Measurements from ENCODE around the gene TRMO.

TRMO gene

GRCh38 chr9:97940741-97941140 is 18.4 kb upstream of the TRMO start:
- no peak overlapping the region for H3K4me2 ChIP-seq
- no peak overlapping the region for H3K27ac ChIP-seq
- no peak overlapping the region for H3K9ac ChIP-seq
- no peaks in the 10 kb centered on the region for H4K20me1 ChIP-seq
- no peak overlapping the region for H3K4me3 ChIP-seq
- peaks cover 6 to 12% (median 9%) of the 10 kb centered on the region in 10 experiments; a peak in 16 of 20 replicates for H3K4me1 ChIP-seq
- H3K9me3 ChIP-seq (replicated peaks in 1 of 11), result no peaks in the 10 kb centered on the region
- H3K27me3 ChIP-seq, result no peaks in the 10 kb centered on the region
- no peak for TF ChIP-seq Cebpa-rat (IDR thresholded peaks at IDR 0.05)
- H3K36me3 ChIP-seq, result no peaks in the 10 kb centered on the region

- H3K4me1 ChIP-seq, result peaks cover 6 to 12% (median 9%) of the 10 kb centered on the region in 10 experiments; a peak in 16 of 20 replicates
- H4K20me1 ChIP-seq, result no peaks in the 10 kb centered on the region
- H3K9ac ChIP-seq, result no peak overlapping the region
- H3K9me3 ChIP-seq (replicated peaks in 1 of 11), result no peaks in the 10 kb centered on the region
- H3K27ac ChIP-seq, result no peak overlapping the region
- H3K4me2 ChIP-seq, result no peak overlapping the region
- H3K4me3 ChIP-seq, result no peak overlapping the region
- H3K27me3 ChIP-seq, result no peaks in the 10 kb centered on the region
- H3K36me3 ChIP-seq, result no peaks in the 10 kb centered on the region
- no peak for TF ChIP-seq Cebpa-rat (IDR thresholded peaks at IDR 0.05)
Measured at GRCh38 chr9:97940233-97940632, 17.9 kb upstream of the TRMO start.

GRCh38 chr9:97938081-97938644 is 15.9 kb upstream of the TRMO start, which contains the start of gene HEMGN:
Gene HEMGN, minus strand, starts transcription at chr9:97938172. Its CDS starts 36 bp downstream, at chr9:97938136.
- Histone ChIP-seq H3K27ac (no peak within 1 kb of the TSS), H3K27me3 (no peaks in the 10 kb centered on the region), H3K9ac (no peak within 1 kb of the TSS), H3K4me1 (peaks cover 6 to 12% (median 9%) of the 10 kb centered on the region in 10 experiments; a peak in 16 of 20 replicates), H3K36me3 (no peaks in the 10 kb centered on the region), H3K4me3 (no peak within 1 kb of the TSS), H4K20me1 (no peaks in the 10 kb centered on the region), H3K4me2 (peak within 1 kb of the TSS; percentile 28 to 62 (median 44)), H3K9me3 (replicated peaks in 1 of 11) (no peaks in the 10 kb centered on the region)
- TF ChIP-seq Cebpa-rat (IDR thresholded peaks at IDR 0.05), result no peak

- Histone ChIP-seq H3K4me3 (no peak overlapping the region), H3K27me3 (no peaks in the 10 kb centered on the region), H3K4me1 (peaks cover 6 to 12% (median 9%) of the 10 kb centered on the region in 10 experiments; a peak in 16 of 20 replicates), H3K36me3 (no peaks in the 10 kb centered on the region), H3K9me3 (replicated peaks in 1 of 11) (no peaks in the 10 kb centered on the region), H4K20me1 (no peaks in the 10 kb centered on the region), H3K4me2 (no peak overlapping the region), H3K27ac (no peak overlapping the region), H3K9ac (no peak overlapping the region)
- TF ChIP-seq Cebpa-rat (IDR thresholded peaks at IDR 0.05), result no peak
Measured at GRCh38 chr9:97936998-97937397, 14.7 kb upstream of the TRMO start.

GRCh38 chr9:97935276-97935675 is 13.0 kb upstream of the TRMO start:
- H3K27ac ChIP-seq, result no peak overlapping the region
- H3K9ac ChIP-seq, result no peak overlapping the region
- TF ChIP-seq Cebpa-rat (IDR thresholded peaks at IDR 0.05), result no peak
- H3K4me1 ChIP-seq, result peaks cover 8 to 25% (median 18%) of the 10 kb centered on the region in 10 experiments; a peak in 17 of 20 replicates
- no peaks in the 10 kb centered on the region for H3K9me3 ChIP-seq (replicated peaks in 1 of 11)
- no peaks in the 10 kb centered on the region for H3K27me3 ChIP-seq
- H3K4me2 ChIP-seq, result no peak overlapping the region
- no peak overlapping the region for H3K4me3 ChIP-seq
- H4K20me1 ChIP-seq, result no peaks in the 10 kb centered on the region
- no peaks in the 10 kb centered on the region for H3K36me3 ChIP-seq

- Histone ChIP-seq H3K36me3 (no peaks in the 10 kb centered on the region), H3K9me3 (replicated peaks in 1 of 11) (no peaks in the 10 kb centered on the region), H3K4me2 (no peak overlapping the region), H4K20me1 (no peaks in the 10 kb centered on the region), H3K4me1 (peaks cover 8 to 25% (median 18%) of the 10 kb centered on the region in 10 experiments; a peak in 17 of 20 replicates), H3K27me3 (no peaks in the 10 kb centered on the region), H3K4me3 (no peak overlapping the region), H3K27ac (no peak overlapping the region), H3K9ac (no peak overlapping the region)
- no peak for TF ChIP-seq Cebpa-rat (IDR thresholded peaks at IDR 0.05)
Measured at GRCh38 chr9:97934321-97935115, 12.2 kb upstream of the TRMO start.

- no peak for TF ChIP-seq Cebpa-rat (IDR thresholded peaks at IDR 0.05)
- H3K4me1 ChIP-seq, result peaks cover 7 to 22% (median 17%) of the 10 kb centered on the region in 10 experiments; a peak in 17 of 20 replicates
- no peaks in the 10 kb centered on the region for H3K36me3 ChIP-seq
- H3K27ac ChIP-seq, result no peak overlapping the region
- H3K4me2 ChIP-seq, result no peak overlapping the region
- no peak overlapping the region for H3K9ac ChIP-seq
- H3K9me3 ChIP-seq (replicated peaks in 1 of 11), result no peaks in the 10 kb centered on the region
- no peaks in the 10 kb centered on the region for H3K27me3 ChIP-seq
- H4K20me1 ChIP-seq, result no peaks in the 10 kb centered on the region
- no peak overlapping the region for H3K4me3 ChIP-seq
Measured at GRCh38 chr9:97933297-97933998, 11.1 kb upstream of the TRMO start.

GRCh38 chr9:97930972-97931371 is 8.7 kb upstream of the TRMO start:
- Histone ChIP-seq H3K36me3 (no peaks in the 10 kb centered on the region), H3K9ac (no peak overlapping the region), H3K4me3 (no peak overlapping the region), H3K27me3 (no peaks in the 10 kb centered on the region), H3K4me1 (peaks cover 0 to 14% (median 10%) of the 10 kb centered on the region in 10 experiments; a peak in 16 of 20 replicates), H3K4me2 (peak overlapping the region; percentile 9 to 56 (median 35); a peak in 17 of 22 replicates), H3K27ac (no peak overlapping the region), H3K9me3 (replicated peaks in 1 of 11) (no peaks in the 10 kb centered on the region), H4K20me1 (no peaks in the 10 kb centered on the region)
- TF ChIP-seq Cebpa-rat (IDR thresholded peaks at IDR 0.05), result no peak

GRCh38 chr9:97928986-97929604 is 6.8 kb upstream of the TRMO start:
- H3K27ac ChIP-seq, result no peak overlapping the region
- H3K27me3 ChIP-seq, result no peaks in the 10 kb centered on the region
- no peaks in the 10 kb centered on the region for H3K9me3 ChIP-seq (replicated peaks in 1 of 11)
- no peaks in the 10 kb centered on the region for H4K20me1 ChIP-seq
- H3K4me1 ChIP-seq, result peaks cover 8 to 22% (median 19%) of the 10 kb centered on the region in 10 experiments
- no peak overlapping the region for H3K4me2 ChIP-seq
- no peaks in the 10 kb centered on the region for H3K36me3 ChIP-seq
- H3K9ac ChIP-seq, result no peak overlapping the region
- no peak overlapping the region for H3K4me3 ChIP-seq
- no peak for TF ChIP-seq Cebpa-rat (IDR thresholded peaks at IDR 0.05)

Data from BLaER1 treated with 17β-estradiol and CSF1 and Interleukin-3, amounts not matched to agents 10 nM and 100 nM (cell line).